OCI-LY7 (cell line): ENCODE results near the gene HLA-B. TPM values are rescaled to one million over a fixed set of nuclear protein-coding genes. Genes with fewer than 3 reads are reported as not detected.

ENCODE experiments used
- BruUV-seq: library from RNA; stranded (reverse); fragments of 400-500 nt; replicated peaks from 2 replicates; lab custom pipeline; 2021; lab: Mats Ljungman, UMichigan
- CTCF ChIA-PET: fragments of 300-600 bp; sonication (Branson Sonifier 250); formaldehyde crosslinking; loops from one replicate; lab custom pipeline; 2022; ENCODE audit warnings: antibody characterized with exemption; ENCODE audit not compliant: unreplicated experiment; lab: Charles Lee
- POLR2A ChIA-PET: fragments of 300-600 bp; sonication (Branson Sonifier 250); formaldehyde crosslinking; loops from one replicate; lab custom pipeline; 2022; ENCODE audit warnings: antibody characterized with exemption; lab: Charles Lee
- DNase-seq: peaks from one replicate; pipeline ENCODE4 v3.0.0-alpha.2; 2015; ENCODE audit warnings: low spot score
- H2AFZ ChIP-seq: fragments of 200-600 bp; sonication (generic), shearing (Covaris generic); 2 replicates; pipeline ENCODE4 v1.6.1; 2014; ENCODE audit warnings: mild to moderate bottlenecking, antibody characterized with exemption, low read length, moderate library complexity
- H3K27ac ChIP-seq: fragments of 200-600 bp; sonication (generic); 2 replicates; pipeline ENCODE4 v1.5.1; 2014; ENCODE audit warnings: mixed run types, low read depth, mild to moderate bottlenecking, moderate library complexity, low read length, inconsistent platforms; ENCODE audit not compliant: poor library complexity, severe bottlenecking
- H3K36me3 ChIP-seq: fragments of 200-600 bp; sonication (generic); 2 replicates; pipeline ENCODE4 v1.6.1; 2014; ENCODE audit warnings: mild to moderate bottlenecking, antibody characterized with exemption, low read length, moderate library complexity, mixed read lengths; ENCODE audit not compliant: insufficient read depth
- H3K4me1 ChIP-seq: fragments of 200-600 bp; sonication (generic); 2 replicates; pipeline ENCODE4 v1.5.1; 2014; ENCODE audit warnings: mild to moderate bottlenecking, low read length; ENCODE audit not compliant: insufficient read depth, poor library complexity, severe bottlenecking
- H3K4me2 ChIP-seq: fragments of 200-600 bp; sonication (generic); 2 replicates; pipeline ENCODE4 v1.6.1; 2014; ENCODE audit warnings: mild to moderate bottlenecking, low read length
- H3K4me3 ChIP-seq: fragments of 200-600 bp; sonication (generic); 2 replicates; pipeline ENCODE4 v1.5.1; 2014; ENCODE audit warnings: mild to moderate bottlenecking, low read depth, low read length; ENCODE audit not compliant: poor library complexity, severe bottlenecking
- H3K79me2 ChIP-seq: fragments of 200-600 bp; sonication (generic); 2 replicates; pipeline ENCODE4 v1.6.1; 2016; ENCODE audit warnings: low read depth, mild to moderate bottlenecking, low read length, moderate library complexity, mixed read lengths; ENCODE audit not compliant: insufficient read depth
- H3K9me2 ChIP-seq: fragments of 200-600 bp; sonication (generic); 2 replicates; pipeline ENCODE4 v1.6.1; 2016; ENCODE audit warnings: mild to moderate bottlenecking, low read length, mixed read lengths; ENCODE audit not compliant: insufficient read depth
- H3K9me3 ChIP-seq: fragments of 200-600 bp; sonication (generic); 2 replicates; pipeline ENCODE4 v1.6.1; 2014; ENCODE audit warnings: mild to moderate bottlenecking, mixed run types, low read length, mixed read lengths
- H4K20me1 ChIP-seq: fragments of 200-600 bp; sonication (generic); 2 replicates; pipeline ENCODE4 v1.6.1; 2014; ENCODE audit warnings: mild to moderate bottlenecking, antibody characterized with exemption, low read length, moderate library complexity, mixed read lengths; ENCODE audit not compliant: insufficient read depth
- EZH2phosphoT487 ChIP-seq: fragments of 200-600 bp; sonication (generic); IDR thresholded peaks from 2 replicates; pipeline ENCODE4 v1.6.1; 2018; ENCODE audit warnings: low read depth, borderline replicate concordance, mild to moderate bottlenecking, mixed run types, antibody characterized with exemption, low read length, moderate library complexity, mixed read lengths
- intact Hi-C: fragments of 100-400 bp; cut with micrococcal nuclease; formaldehyde crosslinking; loops from one replicate; pipeline ENCODE4 v1.10.0; 2022; ENCODE audit not compliant: unreplicated experiment
- total RNA-seq, 2 experiments: library from RNA; depleted of rRNA in 1 of 2; stranded (reverse); fragments of >200 nt in 1 of 2; shearing (Covaris generic) in 1 of 2; gene quantifications; 2 replicates each; pipeline ENCODE4 v1.2.3, GENCODE V29; 2014 to 2022
- TF ChIP-seq, protein P1 (sequence below): fragments of 200-600 bp; sonication (generic); conservative IDR thresholded peaks from 2 replicates; pipeline ENCODE4 v1.5.1; 2014; ENCODE audit warnings: mild to moderate bottlenecking, antibody characterized with exemption, low read length, moderate library complexity, mixed read lengths

The HLA-B gene
- total RNA-seq, 2 experiments from 2014 or later, result 238 to 258 TPM

GRCh38 chr6:31309641-31310040 lies 47.3 kb downstream of the HLA-B start:
- TF ChIP-seq EZH2phosphoT487, result no peak
- TF ChIP-seq, protein P1, sequence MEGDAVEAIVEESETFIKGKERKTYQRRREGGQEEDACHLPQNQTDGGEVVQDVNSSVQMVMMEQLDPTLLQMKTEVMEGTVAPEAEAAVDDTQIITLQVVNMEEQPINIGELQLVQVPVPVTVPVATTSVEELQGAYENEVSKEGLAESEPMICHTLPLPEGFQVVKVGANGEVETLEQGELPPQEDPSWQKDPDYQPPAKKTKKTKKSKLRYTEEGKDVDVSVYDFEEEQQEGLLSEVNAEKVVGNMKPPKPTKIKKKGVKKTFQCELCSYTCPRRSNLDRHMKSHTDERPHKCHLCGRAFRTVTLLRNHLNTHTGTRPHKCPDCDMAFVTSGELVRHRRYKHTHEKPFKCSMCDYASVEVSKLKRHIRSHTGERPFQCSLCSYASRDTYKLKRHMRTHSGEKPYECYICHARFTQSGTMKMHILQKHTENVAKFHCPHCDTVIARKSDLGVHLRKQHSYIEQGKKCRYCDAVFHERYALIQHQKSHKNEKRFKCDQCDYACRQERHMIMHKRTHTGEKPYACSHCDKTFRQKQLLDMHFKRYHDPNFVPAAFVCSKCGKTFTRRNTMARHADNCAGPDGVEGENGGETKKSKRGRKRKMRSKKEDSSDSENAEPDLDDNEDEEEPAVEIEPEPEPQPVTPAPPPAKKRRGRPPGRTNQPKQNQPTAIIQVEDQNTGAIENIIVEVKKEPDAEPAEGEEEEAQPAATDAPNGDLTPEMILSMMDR, result no peak
- Histone ChIP-seq H2AFZ (no peak overlapping the region), H3K36me3 (no peaks in the 10 kb centered on the region), H3K4me1 (no peaks in the 10 kb centered on the region), H3K9me3 (no peaks in the 10 kb centered on the region), H3K27ac (no peak overlapping the region), H3K9me2 (no peaks in the 10 kb centered on the region), H4K20me1 (no peaks in the 10 kb centered on the region), H3K4me2 (no peak overlapping the region), H3K4me3 (no peak overlapping the region), H3K79me2 (no peaks in the 10 kb centered on the region)
- BruUV-seq, result no TSS peak
- ChIA-PET POLR2A (no interaction called here), CTCF (no interaction called here)
- DNase-seq, result no peak
- intact Hi-C loops, result no loop called here

DNA sequence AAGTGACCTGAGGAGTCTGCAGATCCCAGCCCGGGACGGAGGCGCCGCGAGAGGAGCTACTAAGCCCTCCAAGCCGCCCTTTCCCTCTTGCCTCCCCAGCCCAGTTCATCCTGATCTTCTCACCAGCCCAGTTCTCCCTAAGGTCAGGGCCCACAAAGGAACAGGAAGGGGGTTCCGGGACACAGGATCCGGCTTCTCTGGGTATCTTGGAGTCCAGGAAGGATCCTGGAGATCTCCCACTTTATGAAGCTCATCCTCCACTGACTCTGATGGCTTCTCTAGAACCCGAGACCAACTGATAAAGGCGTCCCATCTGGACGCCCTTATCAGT lies 48.2 kb downstream of the HLA-B start:
- TF ChIP-seq, protein P1, result no peak
- TF ChIP-seq EZH2phosphoT487, result no peak
- no peak for DNase-seq
- no peaks in the 10 kb centered on the region for H3K9me2 ChIP-seq
- H4K20me1 ChIP-seq, result no peaks in the 10 kb centered on the region
- no peak overlapping the region for H3K4me2 ChIP-seq
- ChIA-PET POLR2A (no interaction called here), CTCF (no interaction called here)
- no peaks in the 10 kb centered on the region for H3K4me1 ChIP-seq
- H3K9me3 ChIP-seq, result no peaks in the 10 kb centered on the region
- no peak overlapping the region for H2AFZ ChIP-seq
- intact Hi-C loops, result no loop called here
- H3K27ac ChIP-seq, result no peak overlapping the region
- no TSS peak for BruUV-seq
- H3K4me3 ChIP-seq, result no peak overlapping the region
- H3K36me3 ChIP-seq, result no peaks in the 10 kb centered on the region
- H3K79me2 ChIP-seq, result no peaks in the 10 kb centered on the region

DNA sequence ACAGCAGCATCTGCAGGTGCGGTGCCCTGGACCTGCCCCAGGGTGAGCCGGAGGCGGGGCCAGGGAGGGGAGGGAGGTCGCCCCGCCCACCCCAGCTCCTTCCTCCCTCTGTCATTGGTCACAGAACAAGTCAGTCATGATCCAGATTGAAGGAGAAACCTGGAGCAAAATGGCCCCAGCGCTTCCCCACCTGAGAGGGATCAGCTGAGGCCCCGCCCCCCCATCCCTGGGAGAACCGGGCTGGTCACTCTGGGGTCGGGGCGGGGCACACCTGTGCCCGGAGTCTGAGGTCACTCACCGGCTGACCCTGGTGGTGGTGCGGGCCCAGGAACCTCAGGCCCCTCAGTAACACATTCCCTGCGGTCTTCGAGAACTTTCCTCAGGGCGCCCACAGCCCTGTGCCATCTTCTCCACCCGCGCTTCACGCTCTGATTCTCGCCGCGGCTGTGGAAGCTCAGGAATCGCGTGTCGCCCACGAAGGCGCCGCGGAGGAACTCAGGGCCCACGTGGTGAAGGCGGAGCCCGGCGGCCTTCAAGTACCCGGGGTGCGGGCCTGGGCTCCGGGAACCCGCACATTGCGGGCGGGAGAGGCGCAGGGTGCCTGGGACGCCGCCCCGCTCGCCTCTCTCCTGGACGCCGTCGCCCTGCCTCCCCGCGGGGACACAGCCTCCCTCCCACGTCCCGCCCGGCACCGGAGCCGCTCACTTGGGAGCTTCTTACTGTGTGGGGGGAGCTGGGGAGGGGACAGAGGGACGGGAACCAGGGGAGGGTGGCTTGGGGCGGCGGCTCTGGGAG lies 48.7 kb downstream of the HLA-B start:
- intact Hi-C loops, result no loop called here
- peak; percentile 25 for DNase-seq
- H3K4me3 ChIP-seq, result no peak overlapping the region
- no peaks in the 10 kb centered on the region for H3K36me3 ChIP-seq
- CTCF ChIA-PET, result no interaction called here
- BruUV-seq, result no TSS peak
- no peak overlapping the region; the same call in 1 of the 2 replicates for H3K4me2 ChIP-seq
- no peaks in the 10 kb centered on the region for H3K79me2 ChIP-seq
- H4K20me1 ChIP-seq, result no peaks in the 10 kb centered on the region
- POLR2A ChIA-PET, result interaction anchor here (0.9 kb wide), 1 partner anchor 24 kb away, joined by 3 read pairs; no protein-coding TSS in a partner anchor
- H3K4me1 ChIP-seq, result no peaks in the 10 kb centered on the region
- TF ChIP-seq, protein P1, result no peak
- no peak for TF ChIP-seq EZH2phosphoT487
- H3K27ac ChIP-seq, result no peak overlapping the region
- no peaks in the 10 kb centered on the region for H3K9me2 ChIP-seq
- no peak overlapping the region for H2AFZ ChIP-seq
- H3K9me3 ChIP-seq, result no peaks in the 10 kb centered on the region
